Measurements from ENCODE around the gene CPLX3. TPM values are rescaled to one million over a fixed set of nuclear protein-coding genes. Genes with fewer than 3 reads are reported as not detected.

The CPLX3 gene
- 0.05 to 0.06 TPM in 2 of 5 replicates, not detected in the others for total RNA-seq (2022; extraction: Qiagen RNA extraction)

GRCh38 chr15:74826364-74826819, at the start of gene CPLX3:
Gene CPLX3, plus strand, starts transcription at chr15:74826627. Its CDS starts 77 bp downstream, at chr15:74826704.

GRCh38 chr15:74781431-74782258, 44.8 kb upstream of the CPLX3 start, which contains the start of gene CSK:
Gene CSK, plus strand, starts transcription at chr15:74782080. Its CDS starts 16,218 bp downstream, at chr15:74798298.

GRCh38 chr15:74812533-74812932, 13.9 kb upstream of the CPLX3 start, which contains the start of gene LMAN1L:
Gene LMAN1L, plus strand, starts transcription at chr15:74812835. Its CDS starts 20 bp downstream, at chr15:74812855.

GRCh38 chr15:74842581-74843444, 16.4 kb downstream of the CPLX3 start, which contains the start of gene ULK3:
Gene ULK3, minus strand, starts transcription at chr15:74843156. Its CDS starts 51 bp downstream, at chr15:74843105.

GRCh38 chr15:74873036-74873755, 46.8 kb downstream of the CPLX3 start, which contains the start of gene SCAMP2:
Gene SCAMP2, minus strand, starts transcription at chr15:74873365. Its CDS starts 110 bp downstream, at chr15:74873255.

Other genes with a start within 250 kb of the CPLX3 start
- 33.4 to 40.5 TPM (median 35.7 TPM) in 5 replicates for gene CLK3, start 210.8 kb upstream of the CPLX3 start, total RNA-seq (2022; extraction: Qiagen RNA extraction)
- gene EDC3, start 130.6 kb upstream of the CPLX3 start, total RNA-seq (2022; extraction: Qiagen RNA extraction) = 21.8 to 25.5 TPM (median 22.7 TPM) in 5 replicates
- gene CYP1A1, start 101.1 kb upstream of the CPLX3 start, total RNA-seq (2022; extraction: Qiagen RNA extraction) = 1.5 to 2.7 TPM (median 1.6 TPM) in 5 replicates
- not detected in 5 replicates for gene CYP1A2, start 77.8 kb upstream of the CPLX3 start, total RNA-seq (2022; extraction: Qiagen RNA extraction)
- 56.2 to 70.7 TPM (median 66.9 TPM) in 5 replicates for gene CSK, start 44.5 kb upstream of the CPLX3 start, total RNA-seq (2022; extraction: Qiagen RNA extraction)
- gene LMAN1L, start 13.8 kb upstream of the CPLX3 start, total RNA-seq (2022; extraction: Qiagen RNA extraction) = 0.04 TPM in 1 of 5 replicates, not detected in the others
- gene ULK3, start 16.5 kb downstream of the CPLX3 start, total RNA-seq (2022; extraction: Qiagen RNA extraction) = 21.0 to 36.3 TPM (median 29.4 TPM) in 5 replicates
- gene SCAMP2, start 46.7 kb downstream of the CPLX3 start, total RNA-seq (2022; extraction: Qiagen RNA extraction) = 50.4 to 77.5 TPM (median 75.5 TPM) in 5 replicates
- 24.1 to 35.5 TPM (median 34.3 TPM) in 5 replicates for gene MPI, start 63.4 kb downstream of the CPLX3 start, total RNA-seq (2022; extraction: Qiagen RNA extraction)
- 24.8 to 36.0 TPM (median 31.9 TPM) in 5 replicates for gene FAM219B, start 80.2 kb downstream of the CPLX3 start, total RNA-seq (2022; extraction: Qiagen RNA extraction)
- gene COX5A, start 111.4 kb downstream of the CPLX3 start, total RNA-seq (2022; extraction: Qiagen RNA extraction) = 506 to 581 TPM (median 526 TPM) in 5 replicates
- gene RPP25, start 130.1 kb downstream of the CPLX3 start, total RNA-seq (2022; extraction: Qiagen RNA extraction) = 19.5 to 26.5 TPM (median 24.9 TPM) in 5 replicates
- gene SCAMP5, start 168.9 kb downstream of the CPLX3 start, total RNA-seq (2022; extraction: Qiagen RNA extraction) = 10.4 to 12.6 TPM (median 10.5 TPM) in 5 replicates
- gene PPCDC, start 197.0 kb downstream of the CPLX3 start, total RNA-seq (2022; extraction: Qiagen RNA extraction) = 14.8 to 19.5 TPM (median 17.1 TPM) in 5 replicates

All from A549 treated with dexamethasone at 1 μM for 4 hours (cell line).